GM18870 (cell line): Measurements from ENCODE around the gene MARVELD2.
"Not testable (repeated sequence)": the region's sequence is repeated elsewhere in the genome, so short reads cannot be mapped to it uniquely, and the experiment has no call there.

Source experiments
- ATAC-seq: cut with Tn5 transposase; IDR thresholded peaks from one replicate; pipeline ENCODE4 v1.9.1; 2021; ENCODE audit warnings: moderate library complexity; ENCODE audit not compliant: unreplicated experiment

The MARVELD2 gene

GRCh38 chr5:69444127-69444754 is 29.3 kb downstream of the MARVELD2 start:
- ATAC-seq, result no peak

GRCh38 chr5:69449511-69449910 is 34.6 kb downstream of the MARVELD2 start:
- no peak for ATAC-seq

GRCh38 chr5:69450116-69450515 is 35.2 kb downstream of the MARVELD2 start:
- no peak for ATAC-seq

GRCh38 chr5:69450527-69450926 is 35.6 kb downstream of the MARVELD2 start:
- ATAC-seq, result not testable (repeated sequence)

- no peak for ATAC-seq
Measured at GRCh38 chr5:69451941-69452647, 37.2 kb downstream of the MARVELD2 start.

- not testable (repeated sequence) for ATAC-seq
Measured at GRCh38 chr5:69453487-69453886, 38.6 kb downstream of the MARVELD2 start.

- no peak for ATAC-seq
Measured at GRCh38 chr5:69454460-69455249, 39.7 kb downstream of the MARVELD2 start.

- ATAC-seq, result not testable (repeated sequence)
Measured at GRCh38 chr5:69455428-69455988, 40.6 kb downstream of the MARVELD2 start.

GRCh38 chr5:69462170-69462569 is 47.3 kb downstream of the MARVELD2 start:
- no peak for ATAC-seq

- not testable (repeated sequence) for ATAC-seq
Measured at GRCh38 chr5:69466375-69466774, 51.5 kb downstream of the MARVELD2 start.

GRCh38 chr5:69467442-69468225 is 52.7 kb downstream of the MARVELD2 start:
- ATAC-seq, result peak; percentile 96

- no peak for ATAC-seq
Measured at GRCh38 chr5:69468631-69469030, 53.7 kb downstream of the MARVELD2 start.

GRCh38 chr5:69471516-69471915 is 56.6 kb downstream of the MARVELD2 start:
- ATAC-seq, result not testable (repeated sequence)

GRCh38 chr5:69472535-69473143 is 57.7 kb downstream of the MARVELD2 start:
- not testable (repeated sequence) for ATAC-seq

- ATAC-seq, result no peak
Measured at GRCh38 chr5:69477170-69477569, 62.3 kb downstream of the MARVELD2 start.

GRCh38 chr5:69478296-69478695 is 63.4 kb downstream of the MARVELD2 start:
- ATAC-seq, result not testable (repeated sequence)

GRCh38 chr5:69484891-69485290 is 70.0 kb downstream of the MARVELD2 start:
- ATAC-seq, result no peak

GRCh38 chr5:69485471-69485870 is 70.6 kb downstream of the MARVELD2 start:
- no peak for ATAC-seq

- no peak for ATAC-seq
Measured at GRCh38 chr5:69489246-69489645, 74.3 kb downstream of the MARVELD2 start.

- no peak for ATAC-seq
Measured at GRCh38 chr5:69491027-69491426, 76.1 kb downstream of the MARVELD2 start.
